IPS-11a (cell line): ENCODE results near the gene TTC7B.

Source experiments
- H3K4me3 ChIP-seq: one replicate; pipeline ENCODE4 v1.5.1; 2013; ENCODE audit warnings: low read depth, low read length, control low read depth

TTC7B gene

GRCh38 chr14:90807060-90807459 lies 9.2 kb downstream of the TTC7B start:
- no peak overlapping the region for H3K4me3 ChIP-seq

GRCh38 chr14:90805662-90806540 lies 10.3 kb downstream of the TTC7B start:
- no peak overlapping the region for H3K4me3 ChIP-seq

GRCh38 chr14:90805084-90805391 lies 11.2 kb downstream of the TTC7B start:
- no peak overlapping the region for H3K4me3 ChIP-seq

GRCh38 chr14:90804292-90805083 lies 11.7 kb downstream of the TTC7B start:
- no peak overlapping the region for H3K4me3 ChIP-seq

- H3K4me3 ChIP-seq, result no peak overlapping the region
These were observed 13.0 kb downstream of the TTC7B start for GRCh38 chr14:90803249-90803648.

GRCh38 chr14:90799420-90799819 lies 16.8 kb downstream of the TTC7B start:
- no peak overlapping the region for H3K4me3 ChIP-seq

- H3K4me3 ChIP-seq, result no peak overlapping the region
These were observed 18.3 kb downstream of the TTC7B start for GRCh38 chr14:90797919-90798318.

GRCh38 chr14:90797451-90797850 lies 18.8 kb downstream of the TTC7B start:
- H3K4me3 ChIP-seq, result no peak overlapping the region

- no peak overlapping the region for H3K4me3 ChIP-seq
These were observed 19.9 kb downstream of the TTC7B start for GRCh38 chr14:90796329-90796728.

GRCh38 chr14:90795744-90796143 lies 20.5 kb downstream of the TTC7B start:
- H3K4me3 ChIP-seq, result no peak overlapping the region

- no peak overlapping the region for H3K4me3 ChIP-seq
These were observed 24.7 kb downstream of the TTC7B start for GRCh38 chr14:90791486-90791885.

- no peak overlapping the region for H3K4me3 ChIP-seq
These were observed 28.2 kb downstream of the TTC7B start for GRCh38 chr14:90788031-90788430.

- no peak overlapping the region for H3K4me3 ChIP-seq
These were observed 30.3 kb downstream of the TTC7B start for GRCh38 chr14:90785876-90786450.

GRCh38 chr14:90785471-90785870 lies 30.8 kb downstream of the TTC7B start:
- H3K4me3 ChIP-seq, result no peak overlapping the region

- H3K4me3 ChIP-seq, result no peak overlapping the region
These were observed 31.5 kb downstream of the TTC7B start for GRCh38 chr14:90784621-90785270.

GRCh38 chr14:90783344-90783743 lies 32.9 kb downstream of the TTC7B start:
- H3K4me3 ChIP-seq, result no peak overlapping the region

- no peak overlapping the region for H3K4me3 ChIP-seq
These were observed 33.3 kb downstream of the TTC7B start for GRCh38 chr14:90782892-90783291.

GRCh38 chr14:90781876-90782275 lies 34.4 kb downstream of the TTC7B start:
- H3K4me3 ChIP-seq, result no peak overlapping the region

- no peak overlapping the region for H3K4me3 ChIP-seq
These were observed 34.9 kb downstream of the TTC7B start for GRCh38 chr14:90781344-90781761.

- H3K4me3 ChIP-seq, result no peak overlapping the region
These were observed 35.7 kb downstream of the TTC7B start for GRCh38 chr14:90780519-90780918.

- no peak overlapping the region for H3K4me3 ChIP-seq
These were observed 37.5 kb downstream of the TTC7B start for GRCh38 chr14:90778571-90779255.
